ENCODE data around the gene AGMO. TPM values are rescaled to one million over a fixed set of nuclear protein-coding genes. Genes with fewer than 3 reads are reported as not detected.

The AGMO gene
- total RNA-seq, 3 donors from 2014 or later = 0.89 to 3.0 (median 1.3) TPM

DNA sequence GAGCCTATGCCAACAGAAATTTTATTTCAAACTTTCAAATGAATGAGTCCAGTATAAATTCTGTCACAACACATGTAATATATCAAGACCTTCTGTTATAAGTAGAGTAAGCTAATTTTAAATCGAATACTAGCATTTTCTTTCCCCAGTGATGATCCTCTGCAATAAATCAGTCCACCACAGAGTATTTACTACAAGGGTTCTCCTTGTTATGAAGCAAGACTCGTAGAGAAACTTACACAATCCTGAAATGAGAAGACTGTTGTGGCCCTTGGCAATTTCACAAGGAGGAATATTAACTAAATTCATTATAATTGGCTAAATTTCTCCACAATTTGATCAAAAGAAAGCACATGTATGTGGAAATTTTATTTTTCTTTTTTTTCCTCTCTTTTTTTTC lies 346.8 kb downstream of the AGMO start:
- Histone ChIP-seq H3K9me3 (no peaks in the 10 kb centered on the region), H3K36me3 (ENCODE audit: low read depth) (no peaks in the 10 kb centered on the region), H3K4me1 (ENCODE audit: low read depth) (no peaks in the 10 kb centered on the region), H3K4me3 (no peak overlapping the region)
- intact Hi-C loops (cut with DNase I, micrococcal nuclease) = no loop called here
- no peak for ATAC-seq
- TF ChIP-seq, protein P1, sequence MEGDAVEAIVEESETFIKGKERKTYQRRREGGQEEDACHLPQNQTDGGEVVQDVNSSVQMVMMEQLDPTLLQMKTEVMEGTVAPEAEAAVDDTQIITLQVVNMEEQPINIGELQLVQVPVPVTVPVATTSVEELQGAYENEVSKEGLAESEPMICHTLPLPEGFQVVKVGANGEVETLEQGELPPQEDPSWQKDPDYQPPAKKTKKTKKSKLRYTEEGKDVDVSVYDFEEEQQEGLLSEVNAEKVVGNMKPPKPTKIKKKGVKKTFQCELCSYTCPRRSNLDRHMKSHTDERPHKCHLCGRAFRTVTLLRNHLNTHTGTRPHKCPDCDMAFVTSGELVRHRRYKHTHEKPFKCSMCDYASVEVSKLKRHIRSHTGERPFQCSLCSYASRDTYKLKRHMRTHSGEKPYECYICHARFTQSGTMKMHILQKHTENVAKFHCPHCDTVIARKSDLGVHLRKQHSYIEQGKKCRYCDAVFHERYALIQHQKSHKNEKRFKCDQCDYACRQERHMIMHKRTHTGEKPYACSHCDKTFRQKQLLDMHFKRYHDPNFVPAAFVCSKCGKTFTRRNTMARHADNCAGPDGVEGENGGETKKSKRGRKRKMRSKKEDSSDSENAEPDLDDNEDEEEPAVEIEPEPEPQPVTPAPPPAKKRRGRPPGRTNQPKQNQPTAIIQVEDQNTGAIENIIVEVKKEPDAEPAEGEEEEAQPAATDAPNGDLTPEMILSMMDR (IDR thresholded peaks at IDR 0.05) = no peak
- DNase-seq = no peak

DNA sequence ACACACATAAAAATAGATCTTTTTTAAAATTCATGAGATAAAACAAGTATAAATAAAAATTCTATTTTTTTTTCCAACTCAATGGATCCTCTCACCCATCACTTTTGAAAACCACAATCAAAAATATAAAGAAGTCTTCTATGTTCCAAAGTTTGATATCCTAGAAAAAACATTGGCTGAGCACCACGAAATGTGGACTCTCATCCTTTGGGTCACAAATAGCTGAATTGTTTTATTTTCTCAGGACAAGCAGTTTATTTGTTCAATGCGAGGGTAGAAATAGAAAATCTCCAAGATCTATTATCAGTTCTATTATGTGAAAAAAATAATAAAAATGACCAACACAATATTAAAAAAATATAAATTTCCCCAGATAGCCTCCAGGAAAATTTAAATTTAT lies 348.7 kb downstream of the AGMO start:
- no peak for ATAC-seq
- DNase-seq = no peak
- TF ChIP-seq, protein P1 (IDR thresholded peaks at IDR 0.05) = no peak
- Histone ChIP-seq H3K4me1 (ENCODE audit: low read depth) (no peaks in the 10 kb centered on the region), H3K9me3 (no peaks in the 10 kb centered on the region), H3K4me3 (no peak overlapping the region), H3K36me3 (ENCODE audit: low read depth) (no peaks in the 10 kb centered on the region)
- intact Hi-C loops (cut with DNase I, micrococcal nuclease) = no loop called here

- DNase-seq = no peak
- TF ChIP-seq, protein P1 (IDR thresholded peaks at IDR 0.05) = no peak
Observed at GRCh38 chr7:15209429-15209828, 352.4 kb downstream of the AGMO start.

DNA sequence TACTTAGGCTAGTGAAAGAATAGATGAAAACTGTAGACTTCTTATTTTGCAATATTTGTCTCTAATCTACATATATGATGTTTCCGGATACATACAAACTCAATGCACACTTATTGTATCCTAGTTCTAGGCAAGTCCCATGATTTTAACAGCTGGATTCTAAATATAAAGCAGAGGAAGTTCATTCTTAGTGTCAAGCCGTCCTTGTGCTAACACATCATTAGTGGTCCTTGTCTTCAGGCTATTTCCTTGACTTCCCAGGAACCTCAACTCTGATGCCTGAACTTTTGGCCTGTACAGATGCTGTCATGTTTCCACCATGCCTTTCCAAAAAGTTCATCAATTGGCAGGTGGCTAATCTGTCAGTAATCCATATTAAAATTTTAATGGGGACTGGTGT lies 357.4 kb downstream of the AGMO start:
- ATAC-seq = no peak
- Histone ChIP-seq H3K36me3 (ENCODE audit: low read depth) (no peaks in the 10 kb centered on the region), H3K4me3 (no peak overlapping the region), H3K9me3 (no peaks in the 10 kb centered on the region), H3K4me1 (ENCODE audit: low read depth) (no peaks in the 10 kb centered on the region)
- TF ChIP-seq, protein P1 (IDR thresholded peaks at IDR 0.05) = no peak
- DNase-seq = no peak
- intact Hi-C loops (cut with DNase I, micrococcal nuclease) = no loop called here

More at GRCh38 chr7:15209429-15209828, 352.4 kb downstream of the AGMO start:
- no peaks in the 10 kb centered on the region for H3K36me3 ChIP-seq (ENCODE audit: low read depth)
- no peak overlapping the region for H3K4me3 ChIP-seq
- no peaks in the 10 kb centered on the region for H3K4me1 ChIP-seq (ENCODE audit: low read depth)
- intact Hi-C loops (cut with DNase I, micrococcal nuclease) = no loop called here
- no peak for ATAC-seq
- no peaks in the 10 kb centered on the region for H3K9me3 ChIP-seq

- no peak for DNase-seq
- intact Hi-C loops (cut with DNase I, micrococcal nuclease) = no loop called here
- TF ChIP-seq, protein P1 (IDR thresholded peaks at IDR 0.05) = no peak
Observed at GRCh38 chr7:15199482-15199881, 362.3 kb downstream of the AGMO start.

More at GRCh38 chr7:15199482-15199881, 362.3 kb downstream of the AGMO start:
- Histone ChIP-seq H3K9me3 (no peaks in the 10 kb centered on the region), H3K36me3 (ENCODE audit: low read depth) (no peaks in the 10 kb centered on the region), H3K4me1 (ENCODE audit: low read depth) (no peaks in the 10 kb centered on the region), H3K4me3 (no peak overlapping the region)
- no peak for ATAC-seq

Measured in mucosa of descending colon (tissue), 3 donors.